DOHH2 (cell line): ENCODE data around the gene UNC5C.

Experiments
- H3F3A ChIP-seq: fragments of 200-600 bp; sonication (generic), shearing (Covaris generic); 2 replicates; pipeline ENCODE4 v1.6.0; 2016; ENCODE audit warnings: antibody characterized with exemption, mild to moderate bottlenecking; ENCODE audit not compliant: control insufficient read depth, insufficient read depth
- H3K27ac ChIP-seq: fragments of 200-600 bp; sonication (generic); 2 replicates; pipeline ENCODE4 v1.5.1; 2014; ENCODE audit warnings: low read depth, mild to moderate bottlenecking, low read length, moderate library complexity
- H3K27me3 ChIP-seq: fragments of 200-600 bp; sonication (generic); 2 replicates; pipeline ENCODE4 v1.6.1; 2014; ENCODE audit warnings: mild to moderate bottlenecking, low read length, mixed read lengths; ENCODE audit not compliant: control insufficient read depth
- H3K36me3 ChIP-seq: fragments of 200-600 bp; sonication (generic); 2 replicates; pipeline ENCODE4 v1.6.1; 2014; ENCODE audit warnings: mild to moderate bottlenecking, low read length, moderate library complexity, mixed read lengths; ENCODE audit not compliant: control insufficient read depth
- H3K4me1 ChIP-seq: fragments of 200-600 bp; sonication (generic); 2 replicates; pipeline ENCODE4 v1.6.1; 2014; ENCODE audit warnings: mild to moderate bottlenecking, low read length, mixed read lengths; ENCODE audit not compliant: control insufficient read depth
- H3K4me2 ChIP-seq: fragments of 200-600 bp; sonication (generic); 2 replicates; pipeline ENCODE4 v1.6.0; 2014; ENCODE audit warnings: mild to moderate bottlenecking, low read length, moderate library complexity
- H3K4me3 ChIP-seq: fragments of 200-600 bp; sonication (generic); 2 replicates; pipeline ENCODE4 v1.5.1; 2014; ENCODE audit warnings: mild to moderate bottlenecking, low read length, mixed read lengths
- H3K79me2 ChIP-seq: fragments of 200-600 bp; sonication (generic); 2 replicates; pipeline ENCODE4 v1.6.1; 2014; ENCODE audit warnings: mild to moderate bottlenecking, low read length, mixed read lengths; ENCODE audit not compliant: control insufficient read depth
- H3K9me2 ChIP-seq: fragments of 200-600 bp; sonication (generic); replicated peaks from 2 replicates; pipeline ENCODE4 v1.6.1; 2014; ENCODE audit warnings: mild to moderate bottlenecking, low read length, mixed read lengths; ENCODE audit not compliant: control insufficient read depth
- H3K9me3 ChIP-seq: fragments of 200-600 bp; sonication (generic); 2 replicates; pipeline ENCODE4 v1.6.1; 2014; ENCODE audit warnings: antibody characterized with exemption, low read length, mixed read lengths; ENCODE audit not compliant: control insufficient read depth, insufficient read depth
- H4K20me1 ChIP-seq: fragments of 200-600 bp; sonication (generic); 2 replicates; pipeline ENCODE4 v1.6.0; 2014; ENCODE audit warnings: low read depth, mild to moderate bottlenecking, antibody characterized with exemption, low read length, moderate library complexity; ENCODE audit not compliant: control insufficient read depth, insufficient read depth
- CTCF ChIP-seq: fragments of 200-600 bp; sonication (generic); IDR thresholded peaks from one replicate; pipeline ENCODE4 v1.5.1; 2014; ENCODE audit warnings: antibody characterized with exemption, mild to moderate bottlenecking, low read depth, low read length; ENCODE audit not compliant: poor library complexity, severe bottlenecking
- EZH2phosphoT487 ChIP-seq: fragments of 200-600 bp; sonication (generic); IDR thresholded peaks from 2 replicates; pipeline ENCODE4 v1.6.1; 2017; ENCODE audit warnings: borderline replicate concordance, mild to moderate bottlenecking, antibody characterized with exemption, low read length, moderate library complexity, mixed read lengths

Gene UNC5C

GRCh38 chr4:95204267-95204844 lies 344.4 kb downstream of the UNC5C start:
- no peak for TF ChIP-seq CTCF
- no peak for TF ChIP-seq EZH2phosphoT487
- Histone ChIP-seq H3K9me3 (no peaks in the 10 kb centered on the region), H3K27ac (no peak overlapping the region), H3K27me3 (no peaks in the 10 kb centered on the region), H3K79me2 (no peaks in the 10 kb centered on the region), H3K9me2 (no peaks in the 10 kb centered on the region), H3K4me2 (no peak overlapping the region), H3F3A (no peaks in the 10 kb centered on the region), H4K20me1 (no peaks in the 10 kb centered on the region), H3K4me3 (no peak overlapping the region), H3K36me3 (no peaks in the 10 kb centered on the region), H3K4me1 (no peaks in the 10 kb centered on the region)

- Histone ChIP-seq H3K9me2 (no peaks in the 10 kb centered on the region), H3K4me1 (no peaks in the 10 kb centered on the region), H3F3A (no peaks in the 10 kb centered on the region), H3K4me3 (no peak overlapping the region), H4K20me1 (no peaks in the 10 kb centered on the region), H3K27ac (no peak overlapping the region), H3K36me3 (no peaks in the 10 kb centered on the region), H3K9me3 (no peaks in the 10 kb centered on the region), H3K4me2 (no peak overlapping the region), H3K27me3 (no peaks in the 10 kb centered on the region), H3K79me2 (no peaks in the 10 kb centered on the region)
- no peak for TF ChIP-seq EZH2phosphoT487
- no peak for TF ChIP-seq CTCF
Measured at GRCh38 chr4:95198961-95199360, 349.8 kb downstream of the UNC5C start.

GRCh38 chr4:95197353-95197752 lies 351.4 kb downstream of the UNC5C start:
- Histone ChIP-seq H3F3A (no peaks in the 10 kb centered on the region), H3K36me3 (no peaks in the 10 kb centered on the region), H3K9me2 (no peaks in the 10 kb centered on the region), H4K20me1 (no peaks in the 10 kb centered on the region), H3K4me3 (no peak overlapping the region), H3K9me3 (no peaks in the 10 kb centered on the region), H3K4me2 (no peak overlapping the region), H3K27me3 (no peaks in the 10 kb centered on the region), H3K4me1 (no peaks in the 10 kb centered on the region), H3K27ac (no peak overlapping the region), H3K79me2 (no peaks in the 10 kb centered on the region)
- TF ChIP-seq EZH2phosphoT487 (no peak), CTCF (no peak)
